HepG2 (cell line): Measurements from ENCODE around the gene ZNF222. TPM values are rescaled to one million over a fixed set of nuclear protein-coding genes. Genes with fewer than 3 reads are reported as not detected.

Source experiments
- ATF4 ChIP-seq, 2 experiments: fragments of 450-650 bp in 1 of 2; sonication (generic) in 1 of 2; formaldehyde crosslinking; IDR thresholded peaks; 2 replicates each; pipeline versions ENCODE4 v1.5.0 to v1.8.0; 2020 to 2022; ENCODE audit warnings: mild to moderate bottlenecking in 1 of 2, missing genetic modification reagents in 1 of 2
- IRF2 ChIP-seq: IDR thresholded peaks from 2 replicates; pipeline ENCODE4 v1.6.1; 2018; ENCODE audit warnings: missing genetic modification reagents, missing compliant biosample characterization
- NFIB ChIP-seq: sonication (generic); formaldehyde crosslinking; IDR thresholded peaks from 2 replicates; pipeline ENCODE4 v1.9.0; 2021; ENCODE audit warnings: missing genetic modification reagents, mild to moderate bottlenecking, borderline replicate concordance
- PHF20 ChIP-seq: sonication (generic); formaldehyde crosslinking; IDR thresholded peaks from 2 replicates; pipeline ENCODE4 v1.5.0; 2020; ENCODE audit warnings: mild to moderate bottlenecking, missing genetic modification reagents
- SIX1 ChIP-seq: sonication (generic); formaldehyde crosslinking; IDR thresholded peaks from 2 replicates; pipeline ENCODE4 v1.4.0; 2020; ENCODE audit warnings: missing genetic modification reagents, borderline replicate concordance
- SNAI1 ChIP-seq: sonication (generic); formaldehyde crosslinking; IDR thresholded peaks from 2 replicates; pipeline ENCODE4 v1.5.0; 2020; ENCODE audit warnings: mild to moderate bottlenecking, missing genetic modification reagents, borderline replicate concordance
- STAG1 ChIP-seq: sonication (generic); formaldehyde crosslinking; IDR thresholded peaks from 2 replicates; pipeline ENCODE4 v1.4.0; 2020; ENCODE audit warnings: missing genetic modification reagents
- ZHX1 ChIP-seq: sonication (generic); formaldehyde crosslinking; IDR thresholded peaks from 2 replicates; pipeline ENCODE4 v1.8.1; 2022; ENCODE audit warnings: low read depth, mild to moderate bottlenecking, missing genetic modification reagents
- ZNF44 ChIP-seq: sonication (generic); formaldehyde crosslinking; IDR thresholded peaks from 2 replicates; pipeline ENCODE4 v1.5.1; 2020; ENCODE audit warnings: mild to moderate bottlenecking, missing genetic modification reagents
- ZNF652 ChIP-seq: IDR thresholded peaks from 2 replicates; pipeline ENCODE4 v1.6.1; 2016; ENCODE audit warnings: low read depth, borderline replicate concordance
- polyA plus RNA-seq, 8 experiments: library from polyadenylated mRNA; depleted of rRNA in 3 of 8; stranded (reverse) in 7 of 8; unstranded in 1 of 8; fragments of >200 nt; fragmentation: Illumina TruSeq in 4 of 8; extraction: Trizol in 4 of 8; gene quantifications; 2 replicates each; pipeline versions ENCODE4 v1.2.1 to v1.2.3, GENCODE V29; 2011 to 2016; ENCODE audit warnings: low read depth in 4 of 8, missing spikeins in 1 of 8, mixed read lengths in 1 of 8; ENCODE audit not compliant: insufficient read depth in 1 of 8
- total RNA-seq, 5 experiments: library from RNA; depleted of rRNA; stranded (reverse); fragments of >200 nt; fragmentation: Illumina TruSeq; extraction: Trizol; gene quantifications; 2 replicates each; pipeline ENCODE4 v1.2.3, GENCODE V29; 2016; ENCODE audit warnings: low read depth in 1 of 5
- TF ChIP-seq, protein P1 (sequence below): sonication (generic); formaldehyde crosslinking; IDR thresholded peaks from 2 replicates; pipeline ENCODE4 v1.4.0; 2020; ENCODE audit warnings: mild to moderate bottlenecking, missing genetic modification reagents

The ZNF222 gene
- total and polyA plus RNA-seq, 2 of the 13 experiments (the other 11 are each of a cell fraction or from before 2014, with no cell fraction given): 2.2 to 6.2 TPM

GRCh38 chr19:44072543-44073401, 47.6 kb downstream of the ZNF222 start (continued):
- TF ChIP-seq ZHX1 (CRISPR knock-in tag) (no peak), SNAI1 (CRISPR knock-in tag) (no peak), IRF2 (CRISPR knock-in tag) (0 out of 2 replicates have a peak, but pooled peaks have one; percentile 9), STAG1 (CRISPR knock-in tag) (peak; percentile 29; the same call in 1 of the 2 replicates), ATF4 (CRISPR knock-in tag; IDR thresholded peaks at IDR 0.05) (no peak), NFIB (CRISPR knock-in tag) (no peak), PHF20 (no peak), ZNF652 (CRISPR knock-in tag) (no peak), SIX1 (CRISPR knock-in tag) (no peak), ZNF44 (CRISPR knock-in tag) (no peak)
- TF ChIP-seq, protein P1, sequence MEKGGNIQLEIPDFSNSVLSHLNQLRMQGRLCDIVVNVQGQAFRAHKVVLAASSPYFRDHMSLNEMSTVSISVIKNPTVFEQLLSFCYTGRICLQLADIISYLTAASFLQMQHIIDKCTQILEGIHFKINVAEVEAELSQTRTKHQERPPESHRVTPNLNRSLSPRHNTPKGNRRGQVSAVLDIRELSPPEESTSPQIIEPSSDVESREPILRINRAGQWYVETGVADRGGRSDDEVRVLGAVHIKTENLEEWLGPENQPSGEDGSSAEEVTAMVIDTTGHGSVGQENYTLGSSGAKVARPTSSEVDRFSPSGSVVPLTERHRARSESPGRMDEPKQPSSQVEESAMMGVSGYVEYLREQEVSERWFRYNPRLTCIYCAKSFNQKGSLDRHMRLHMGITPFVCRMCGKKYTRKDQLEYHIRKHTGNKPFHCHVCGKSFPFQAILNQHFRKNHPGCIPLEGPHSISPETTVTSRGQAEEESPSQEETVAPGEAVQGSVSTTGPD (CRISPR knock-in tag): no peak
- TF ChIP-seq, all 625 proteins: peak for 3
